Measurements from ENCODE around the gene FLT3LG.
"Not testable (repeated sequence)": the region's sequence is repeated elsewhere in the genome, so short reads cannot be mapped to it uniquely, and the experiment has no call there.

DNA sequence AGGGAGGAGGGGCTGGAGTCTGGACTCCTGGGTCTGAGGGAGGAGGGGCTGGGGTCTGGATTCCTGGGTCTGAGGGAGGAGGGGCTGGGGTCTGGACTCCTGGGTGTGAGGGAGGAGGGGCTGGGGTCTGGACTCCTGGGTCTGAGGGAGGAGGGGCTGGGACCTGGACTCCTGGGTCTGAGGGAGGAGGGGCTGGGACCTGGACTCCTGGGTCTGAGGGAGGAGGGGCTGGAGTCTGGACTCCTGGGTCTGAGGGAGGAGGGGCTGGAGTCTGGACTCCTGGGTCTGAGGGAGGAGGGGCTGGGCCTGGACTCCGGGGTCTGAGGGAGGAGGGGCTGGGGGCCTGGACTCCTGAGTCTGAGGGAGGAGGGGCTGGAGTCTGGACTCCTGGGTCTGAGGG, 12.9 kb upstream of the FLT3LG start:
- TF ChIP-seq, protein P1, sequence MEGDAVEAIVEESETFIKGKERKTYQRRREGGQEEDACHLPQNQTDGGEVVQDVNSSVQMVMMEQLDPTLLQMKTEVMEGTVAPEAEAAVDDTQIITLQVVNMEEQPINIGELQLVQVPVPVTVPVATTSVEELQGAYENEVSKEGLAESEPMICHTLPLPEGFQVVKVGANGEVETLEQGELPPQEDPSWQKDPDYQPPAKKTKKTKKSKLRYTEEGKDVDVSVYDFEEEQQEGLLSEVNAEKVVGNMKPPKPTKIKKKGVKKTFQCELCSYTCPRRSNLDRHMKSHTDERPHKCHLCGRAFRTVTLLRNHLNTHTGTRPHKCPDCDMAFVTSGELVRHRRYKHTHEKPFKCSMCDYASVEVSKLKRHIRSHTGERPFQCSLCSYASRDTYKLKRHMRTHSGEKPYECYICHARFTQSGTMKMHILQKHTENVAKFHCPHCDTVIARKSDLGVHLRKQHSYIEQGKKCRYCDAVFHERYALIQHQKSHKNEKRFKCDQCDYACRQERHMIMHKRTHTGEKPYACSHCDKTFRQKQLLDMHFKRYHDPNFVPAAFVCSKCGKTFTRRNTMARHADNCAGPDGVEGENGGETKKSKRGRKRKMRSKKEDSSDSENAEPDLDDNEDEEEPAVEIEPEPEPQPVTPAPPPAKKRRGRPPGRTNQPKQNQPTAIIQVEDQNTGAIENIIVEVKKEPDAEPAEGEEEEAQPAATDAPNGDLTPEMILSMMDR (IDR thresholded peaks at IDR 0.05) = not testable (repeated sequence)
- TF ChIP-seq POLR2A (IDR thresholded peaks at IDR 0.05) = not testable (repeated sequence)
